GM18498 (cell line): ENCODE data around the gene SFXN5.
A peak's percentile ranks its signal among the peaks of the same experiment; 100 is the strongest.

Experiments
- ATAC-seq: cut with Tn5 transposase; IDR thresholded peaks from one replicate; pipeline ENCODE4 v1.9.1; 2021; ENCODE audit warnings: mild to moderate bottlenecking, moderate library complexity; ENCODE audit not compliant: unreplicated experiment

The SFXN5 gene

GRCh38 chr2:72927619-72928550 is 143.6 kb downstream of the SFXN5 start:
- ATAC-seq: no peak

GRCh38 chr2:72926811-72927465 is 144.6 kb downstream of the SFXN5 start:
- ATAC-seq: no peak

GRCh38 chr2:72926368-72926767 is 145.1 kb downstream of the SFXN5 start:
- no peak for ATAC-seq

- no peak for ATAC-seq
Observed at GRCh38 chr2:72925328-72925943, 146.1 kb downstream of the SFXN5 start.

GRCh38 chr2:72924353-72925240 is 146.9 kb downstream of the SFXN5 start:
- peak; percentile 51 for ATAC-seq

- ATAC-seq: no peak
Observed at GRCh38 chr2:72923833-72924352, 147.6 kb downstream of the SFXN5 start.

- no peak for ATAC-seq
Observed at GRCh38 chr2:72921853-72922252, 149.7 kb downstream of the SFXN5 start.

GRCh38 chr2:72921088-72921851 is 150.2 kb downstream of the SFXN5 start:
- ATAC-seq: no peak

GRCh38 chr2:72920318-72921087 is 151.0 kb downstream of the SFXN5 start:
- ATAC-seq: no peak

- no peak for ATAC-seq
Observed at GRCh38 chr2:72919414-72920317, 151.8 kb downstream of the SFXN5 start.

- no peak for ATAC-seq
Observed at GRCh38 chr2:72917877-72918553, 153.5 kb downstream of the SFXN5 start.

GRCh38 chr2:72917138-72917876 is 154.2 kb downstream of the SFXN5 start, which contains the start of gene EMX1:
Gene EMX1 (plus strand): TSS chr2:72917519. CDS start chr2:72917853, 334 bp downstream.
- ATAC-seq: peak; percentile 58

GRCh38 chr2:72916743-72917137 is 154.8 kb downstream of the SFXN5 start:
- peak; percentile 3 for ATAC-seq

- ATAC-seq: peak; percentile 58
Observed at GRCh38 chr2:72915907-72916742, 155.4 kb downstream of the SFXN5 start.

- ATAC-seq: no peak
Observed at GRCh38 chr2:72915320-72915906, 156.1 kb downstream of the SFXN5 start.
